Liver (tissue), 3 donors: ENCODE results near the gene WLS.

ENCODE experiments used
- FOXA1 ChIP-seq: IDR thresholded peaks from 2 replicates; pipeline ENCODE4 v1.6.1; 2016; ENCODE audit warnings: antibody characterized with exemption
- GABPA ChIP-seq, 2 donors: IDR thresholded peaks in 1 of 2; conservative IDR thresholded peaks in 1 of 2; 2 replicates each; pipeline ENCODE4 v1.6.1; 2016; ENCODE audit warnings: antibody characterized with exemption in 2 of 2, mild to moderate bottlenecking in 1 of 2, moderate library complexity in 1 of 2
- JUND ChIP-seq, 2 donors: IDR thresholded peaks; 2 replicates each; pipeline ENCODE4 v1.6.1; 2016; ENCODE audit warnings: antibody characterized with exemption in 2 of 2
- TAF1 ChIP-seq: conservative IDR thresholded peaks from 2 replicates; pipeline ENCODE4 v1.6.1; 2016; ENCODE audit warnings: antibody characterized with exemption, mild to moderate bottlenecking
- YY1 ChIP-seq: IDR thresholded peaks from 2 replicates; pipeline ENCODE4 v1.6.1; 2016; ENCODE audit warnings: antibody characterized with exemption, mild to moderate bottlenecking
- TF ChIP-seq, protein P1 (sequence below): fragments of 150-350 bp; IDR thresholded peaks from 2 replicates; pipeline ENCODE4 v1.5.1; 2017; ENCODE audit warnings: improper control_type of control experiment, low read depth, low read length; ENCODE audit not compliant: missing input control
- TF ChIP-seq, protein P2 (sequence below): IDR thresholded peaks from 2 replicates; pipeline ENCODE4 v1.6.1; 2016; ENCODE audit warnings: antibody characterized with exemption
- TF ChIP-seq, protein P3 (sequence below): IDR thresholded peaks from 2 replicates; pipeline ENCODE4 v1.6.1; 2016; ENCODE audit warnings: antibody characterized with exemption
- donor health status: healthy.
- donor health status: healthy.

GRCh38 chr1:68101829-68102228 lies 130.5 kb downstream of the WLS start:
- TF ChIP-seq, protein P1, sequence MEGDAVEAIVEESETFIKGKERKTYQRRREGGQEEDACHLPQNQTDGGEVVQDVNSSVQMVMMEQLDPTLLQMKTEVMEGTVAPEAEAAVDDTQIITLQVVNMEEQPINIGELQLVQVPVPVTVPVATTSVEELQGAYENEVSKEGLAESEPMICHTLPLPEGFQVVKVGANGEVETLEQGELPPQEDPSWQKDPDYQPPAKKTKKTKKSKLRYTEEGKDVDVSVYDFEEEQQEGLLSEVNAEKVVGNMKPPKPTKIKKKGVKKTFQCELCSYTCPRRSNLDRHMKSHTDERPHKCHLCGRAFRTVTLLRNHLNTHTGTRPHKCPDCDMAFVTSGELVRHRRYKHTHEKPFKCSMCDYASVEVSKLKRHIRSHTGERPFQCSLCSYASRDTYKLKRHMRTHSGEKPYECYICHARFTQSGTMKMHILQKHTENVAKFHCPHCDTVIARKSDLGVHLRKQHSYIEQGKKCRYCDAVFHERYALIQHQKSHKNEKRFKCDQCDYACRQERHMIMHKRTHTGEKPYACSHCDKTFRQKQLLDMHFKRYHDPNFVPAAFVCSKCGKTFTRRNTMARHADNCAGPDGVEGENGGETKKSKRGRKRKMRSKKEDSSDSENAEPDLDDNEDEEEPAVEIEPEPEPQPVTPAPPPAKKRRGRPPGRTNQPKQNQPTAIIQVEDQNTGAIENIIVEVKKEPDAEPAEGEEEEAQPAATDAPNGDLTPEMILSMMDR, result no peak
- TF ChIP-seq TAF1 (no peak), JUND (IDR thresholded peaks at IDR 0.05) (no peak), YY1 (no peak), GABPA (IDR thresholded peaks at IDR 0.05 in 1 of 2, conservative IDR thresholded peaks at IDR 0.05 in 1 of 2) (no peak), FOXA1 (no peak)
- TF ChIP-seq, protein P2, sequence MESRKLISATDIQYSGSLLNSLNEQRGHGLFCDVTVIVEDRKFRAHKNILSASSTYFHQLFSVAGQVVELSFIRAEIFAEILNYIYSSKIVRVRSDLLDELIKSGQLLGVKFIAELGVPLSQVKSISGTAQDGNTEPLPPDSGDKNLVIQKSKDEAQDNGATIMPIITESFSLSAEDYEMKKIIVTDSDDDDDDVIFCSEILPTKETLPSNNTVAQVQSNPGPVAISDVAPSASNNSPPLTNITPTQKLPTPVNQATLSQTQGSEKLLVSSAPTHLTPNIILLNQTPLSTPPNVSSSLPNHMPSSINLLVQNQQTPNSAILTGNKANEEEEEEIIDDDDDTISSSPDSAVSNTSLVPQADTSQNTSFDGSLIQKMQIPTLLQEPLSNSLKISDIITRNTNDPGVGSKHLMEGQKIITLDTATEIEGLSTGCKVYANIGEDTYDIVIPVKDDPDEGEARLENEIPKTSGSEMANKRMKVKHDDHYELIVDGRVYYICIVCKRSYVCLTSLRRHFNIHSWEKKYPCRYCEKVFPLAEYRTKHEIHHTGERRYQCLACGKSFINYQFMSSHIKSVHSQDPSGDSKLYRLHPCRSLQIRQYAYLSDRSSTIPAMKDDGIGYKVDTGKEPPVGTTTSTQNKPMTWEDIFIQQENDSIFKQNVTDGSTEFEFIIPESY, result no peak
- TF ChIP-seq, protein P3, sequence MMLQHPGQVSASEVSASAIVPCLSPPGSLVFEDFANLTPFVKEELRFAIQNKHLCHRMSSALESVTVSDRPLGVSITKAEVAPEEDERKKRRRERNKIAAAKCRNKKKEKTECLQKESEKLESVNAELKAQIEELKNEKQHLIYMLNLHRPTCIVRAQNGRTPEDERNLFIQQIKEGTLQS, result no peak
